Activated CD8-positive, alpha-beta memory T cell treated with anti-CD3 and anti-CD28 coated beads, Interleukin-2, amount 50 U/mL, for 24 hours (primary cell): ENCODE data around the gene PPP5C.

Experiments
- DNase-seq: peaks from one replicate; pipeline ENCODE4 v3.0.0-alpha.2; 2020; ENCODE audit errors: extremely low read depth

Gene PPP5C

DNA sequence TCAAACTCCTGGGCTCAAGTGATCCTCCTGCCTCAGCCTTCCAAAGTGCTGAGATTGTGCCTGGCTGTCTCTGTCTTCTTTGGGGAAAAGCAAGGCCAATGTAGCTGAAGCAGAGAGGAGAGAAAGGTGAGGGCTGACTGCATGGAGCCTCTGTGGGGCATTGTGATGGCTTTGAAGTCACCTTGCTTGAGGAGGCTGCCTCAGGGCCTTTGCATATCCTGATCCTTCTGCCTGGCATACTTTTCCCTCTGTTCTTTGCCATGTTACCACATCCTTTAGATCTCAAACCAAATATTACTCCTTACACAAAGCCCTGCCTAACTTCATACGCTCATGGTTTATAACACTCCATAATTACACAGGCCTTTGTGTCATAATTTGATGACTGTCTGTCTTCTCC lies 9.4 kb upstream of the PPP5C start:
- no peak for DNase-seq

GRCh38 chr19:46339446-46339845 lies 7.4 kb upstream of the PPP5C start:
- no peak for DNase-seq

- DNase-seq: no peak
These were observed 6.7 kb upstream of the PPP5C start for GRCh38 chr19:46340051-46340659.

DNA sequence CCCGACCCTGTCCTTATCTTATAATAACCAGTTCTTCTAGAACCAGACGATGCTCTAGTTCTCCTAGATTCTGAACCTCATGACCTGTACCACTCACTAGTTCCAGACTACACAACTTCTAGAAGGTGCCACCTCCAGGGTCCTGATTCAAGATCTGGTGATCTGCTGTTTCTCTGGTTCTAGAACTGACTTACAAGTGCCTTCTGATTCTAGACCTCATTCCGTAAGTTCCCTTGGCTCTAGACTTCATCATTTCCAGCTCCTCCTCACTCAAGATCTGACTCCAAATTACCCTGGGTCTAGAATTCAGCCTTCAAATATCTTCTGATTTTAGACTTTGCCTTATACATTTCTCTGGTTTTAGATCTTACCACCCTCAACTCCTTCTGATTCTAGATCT lies 5.0 kb upstream of the PPP5C start:
- no peak for DNase-seq

DNA sequence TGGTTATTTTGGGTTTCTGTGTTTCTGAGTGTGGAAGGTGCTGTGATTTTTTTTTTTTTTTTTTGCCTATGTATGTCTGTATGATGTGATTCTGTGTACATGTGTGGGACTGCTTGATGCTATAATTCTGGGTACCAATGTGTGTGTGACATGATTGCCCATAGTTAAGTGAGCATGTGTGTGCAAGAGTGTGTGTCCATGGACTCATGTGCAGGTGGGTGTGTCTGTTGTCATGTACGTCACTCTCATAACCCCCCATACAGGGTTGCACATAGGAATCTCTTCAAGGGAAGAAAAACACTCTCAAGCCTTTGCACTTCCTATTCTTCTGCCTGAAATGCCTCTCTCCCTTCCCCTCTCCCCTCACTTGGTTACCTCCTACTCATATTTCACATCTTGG lies 2.5 kb upstream of the PPP5C start:
- no peak for DNase-seq

- DNase-seq: no peak
These were observed 1.7 kb upstream of the PPP5C start for GRCh38 chr19:46345157-46345556.

DNA sequence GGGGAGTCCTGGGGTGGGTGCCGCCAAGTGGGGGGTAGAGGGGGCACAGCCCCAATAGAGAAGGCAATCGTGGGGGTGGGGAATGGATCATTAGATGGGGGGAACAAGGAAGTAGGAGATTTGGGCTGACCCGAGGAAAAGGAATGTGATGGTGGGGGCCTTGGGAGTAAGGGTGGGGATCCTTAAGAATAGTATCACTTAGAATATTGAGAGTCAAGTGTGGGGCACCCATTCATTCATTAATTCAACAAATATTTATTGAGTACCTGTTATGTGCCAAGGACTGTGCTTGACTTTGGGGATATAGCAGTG lies 641 bp downstream of the PPP5C start:
- DNase-seq: no peak

GRCh38 chr19:46347985-46348384 lies 1.1 kb downstream of the PPP5C start:
- no peak for DNase-seq

DNA sequence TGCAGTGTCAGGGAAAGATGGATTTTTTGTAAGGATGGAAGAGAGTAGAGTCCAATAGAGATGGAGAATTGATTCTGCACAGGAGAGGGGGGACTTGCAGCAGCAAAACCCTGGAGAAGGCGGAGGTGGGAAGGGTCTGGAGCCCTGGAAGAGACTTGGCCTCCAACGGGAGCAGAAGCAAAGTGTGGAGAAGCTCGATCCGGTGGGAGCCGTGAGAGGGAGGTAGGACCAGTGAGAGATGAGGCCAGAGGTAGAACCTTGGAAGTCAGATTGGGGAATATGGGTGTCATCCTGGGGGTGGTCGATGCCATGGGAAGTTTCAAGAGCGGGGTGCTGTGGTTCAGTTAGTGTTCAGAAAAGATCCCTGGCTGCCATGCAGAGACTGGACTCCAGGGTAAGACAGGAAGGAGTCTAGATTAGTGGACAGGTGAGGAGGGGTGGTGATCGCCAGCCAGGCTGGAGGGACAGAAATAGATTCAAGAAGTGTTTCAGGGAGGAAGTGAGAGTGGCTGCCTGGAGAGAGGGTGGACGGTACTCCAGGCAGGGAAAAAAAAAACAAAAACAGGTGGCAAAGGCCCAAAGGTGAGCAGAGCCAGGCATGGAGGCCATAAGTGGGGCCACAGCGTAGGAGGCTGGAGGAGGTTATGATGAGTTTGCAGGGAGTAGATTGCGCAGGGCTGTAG lies 2.6 kb downstream of the PPP5C start:
- no peak for DNase-seq

DNA sequence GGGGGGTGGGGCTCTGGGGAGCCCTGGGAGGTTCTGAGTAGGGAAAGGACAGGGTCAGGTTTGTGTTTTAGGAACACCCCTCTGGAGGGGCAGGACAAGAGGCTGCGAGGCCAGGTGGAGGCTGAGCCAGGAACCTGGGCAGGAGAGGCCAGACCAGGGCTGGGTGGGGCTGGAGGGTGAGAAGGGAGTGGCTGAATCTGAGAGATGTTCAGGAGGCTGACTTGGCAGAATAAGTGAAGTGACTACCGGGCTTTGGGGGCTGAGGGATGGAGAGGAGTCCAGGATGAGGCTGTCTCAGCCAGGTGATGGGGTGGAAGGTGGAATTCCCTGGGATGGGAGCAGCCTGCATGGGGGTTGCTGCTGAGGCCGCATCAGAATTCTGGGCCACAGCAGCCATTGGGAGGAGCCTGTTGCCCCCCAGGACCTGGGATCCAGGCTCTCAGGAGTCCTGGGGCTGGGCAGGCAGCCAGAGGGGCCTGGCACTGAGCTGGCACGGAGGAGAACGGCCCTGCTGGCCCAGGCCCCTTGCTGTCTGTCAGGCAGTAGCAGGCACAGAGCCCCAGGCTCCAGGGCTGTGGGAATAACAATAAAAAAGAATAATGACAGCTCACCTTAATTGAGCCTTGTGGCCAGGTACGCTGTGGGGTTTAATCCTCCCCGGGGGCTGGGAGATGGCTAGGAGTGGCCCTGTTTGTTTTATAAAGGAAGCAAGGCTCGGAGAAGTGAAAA lies 3.3 kb downstream of the PPP5C start:
- no peak for DNase-seq

GRCh38 chr19:46350758-46351159 lies 3.9 kb downstream of the PPP5C start:
- no peak for DNase-seq

DNA sequence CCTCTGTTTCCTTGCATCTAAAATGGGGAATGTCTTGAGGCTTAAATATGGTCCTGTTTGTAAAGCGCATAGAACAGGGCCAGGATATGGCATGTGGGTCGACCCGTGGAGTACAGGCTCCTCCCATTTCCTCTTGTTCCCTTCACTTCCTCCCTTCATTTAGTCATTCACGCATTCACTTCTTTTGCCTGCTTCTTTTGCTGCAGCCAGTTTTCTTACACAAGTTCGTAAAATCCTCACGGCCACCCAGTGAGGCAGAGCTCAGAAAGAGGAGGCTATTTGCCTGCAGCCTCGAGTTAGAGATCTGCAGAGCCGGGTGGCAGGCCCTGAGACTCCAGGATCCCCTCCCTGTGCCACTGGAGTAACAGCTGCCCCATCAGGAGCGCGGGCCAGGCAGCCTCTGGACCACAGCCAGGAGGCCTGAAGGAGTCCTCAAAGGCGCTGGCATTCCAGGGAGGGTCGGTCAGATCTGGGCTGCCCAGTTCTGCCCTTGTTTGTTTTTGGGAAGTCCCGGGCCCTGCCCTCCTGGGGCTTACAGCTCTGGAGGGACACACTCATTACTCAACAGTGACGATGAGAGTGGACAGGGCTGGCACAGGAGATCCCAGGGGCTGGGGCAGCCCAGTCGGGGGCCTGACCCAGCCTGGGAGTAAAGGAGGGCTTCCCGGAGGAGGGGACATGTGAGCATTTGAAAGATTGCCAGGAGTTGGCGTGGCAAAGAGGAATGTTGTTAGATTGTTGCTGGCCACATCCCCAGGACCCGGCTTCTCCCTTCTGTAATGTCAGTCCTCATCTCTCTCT lies 4.6 kb downstream of the PPP5C start:
- DNase-seq: no peak

DNA sequence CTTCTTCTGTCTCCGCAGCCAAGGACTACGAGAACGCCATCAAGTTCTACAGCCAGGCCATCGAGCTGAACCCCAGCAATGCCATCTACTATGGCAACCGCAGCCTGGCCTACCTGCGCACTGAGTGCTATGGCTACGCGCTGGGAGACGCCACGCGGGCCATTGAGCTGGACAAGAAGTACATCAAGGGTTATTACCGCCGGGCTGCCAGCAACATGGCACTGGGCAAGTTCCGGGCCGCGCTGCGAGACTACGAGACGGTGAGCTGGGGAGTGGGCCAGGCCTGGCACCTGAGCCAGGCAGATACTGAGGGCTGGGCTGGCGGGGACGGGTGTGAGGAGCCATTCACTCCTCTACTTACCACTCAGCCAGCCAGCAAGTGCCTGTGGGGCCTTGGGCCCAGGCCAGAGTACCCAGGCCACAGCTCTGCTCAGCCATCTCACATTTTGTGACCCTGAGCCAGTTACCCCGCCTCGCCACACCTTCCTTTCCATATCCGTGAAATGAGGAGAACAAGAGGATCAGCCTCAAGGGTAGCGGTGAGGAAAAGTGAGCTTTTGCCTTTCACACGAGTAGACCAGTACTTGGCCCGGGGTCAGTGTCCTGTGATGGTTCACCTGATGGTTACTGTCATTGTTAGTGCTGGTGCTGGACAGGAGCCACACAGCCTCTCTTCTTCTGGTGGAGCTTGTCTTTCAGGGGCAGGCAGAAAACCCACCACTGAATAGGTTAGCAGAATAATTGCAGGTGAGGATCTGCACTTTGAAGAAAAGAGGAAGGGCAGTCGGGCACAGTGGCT lies 7.0 kb downstream of the PPP5C start:
- no peak for DNase-seq

DNA sequence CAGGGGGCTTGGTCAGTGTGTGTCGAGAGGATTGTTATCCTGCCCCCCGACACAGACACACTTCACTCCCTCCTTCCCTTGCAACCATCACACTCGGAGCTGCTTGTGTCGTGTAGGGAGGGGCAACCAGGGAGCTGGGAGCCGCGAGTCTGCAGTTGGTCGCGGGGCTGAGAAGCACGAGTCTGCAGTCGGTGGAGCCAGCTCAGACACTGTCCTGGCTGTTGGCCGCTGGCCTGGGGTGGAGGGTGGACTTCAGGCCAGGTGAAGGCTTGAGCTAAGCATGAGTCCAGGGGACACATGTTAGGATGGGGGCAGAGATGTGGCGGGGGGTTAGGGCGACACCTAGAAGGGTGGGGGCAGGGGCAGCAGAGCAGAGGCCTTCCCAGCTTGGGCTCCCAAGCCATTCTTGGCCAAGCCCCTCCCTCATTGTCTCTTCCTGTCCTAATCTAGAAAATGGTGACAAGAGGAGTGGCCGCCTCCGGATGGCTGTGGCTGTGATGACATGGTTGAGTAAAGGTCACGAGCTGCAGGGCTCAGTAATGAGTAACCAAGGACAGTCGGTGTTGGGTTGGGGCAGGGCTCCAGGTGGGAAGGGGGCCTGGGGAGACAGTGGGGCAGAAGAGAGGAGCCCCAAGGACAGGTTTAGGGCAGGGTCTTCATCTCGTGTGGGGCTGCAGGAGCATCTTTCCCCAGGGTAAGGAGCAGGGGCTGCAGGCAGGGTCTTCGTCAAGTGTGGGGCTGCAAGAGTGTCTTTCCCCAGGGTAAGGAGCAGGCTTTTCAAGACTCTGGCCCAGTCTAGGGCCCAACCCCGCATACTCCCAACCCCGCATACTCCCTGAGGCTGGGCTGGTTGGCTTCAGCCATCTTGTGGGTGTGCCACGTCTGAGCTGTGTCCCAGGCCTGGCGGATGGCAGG lies 8.6 kb downstream of the PPP5C start:
- DNase-seq: no peak

- no peak for DNase-seq
These were observed 9.5 kb downstream of the PPP5C start for GRCh38 chr19:46356149-46357055.

- DNase-seq: no peak
These were observed 11.1 kb downstream of the PPP5C start for GRCh38 chr19:46357846-46358583.

- no peak for DNase-seq
These were observed 15.0 kb downstream of the PPP5C start for GRCh38 chr19:46361915-46362314.

DNA sequence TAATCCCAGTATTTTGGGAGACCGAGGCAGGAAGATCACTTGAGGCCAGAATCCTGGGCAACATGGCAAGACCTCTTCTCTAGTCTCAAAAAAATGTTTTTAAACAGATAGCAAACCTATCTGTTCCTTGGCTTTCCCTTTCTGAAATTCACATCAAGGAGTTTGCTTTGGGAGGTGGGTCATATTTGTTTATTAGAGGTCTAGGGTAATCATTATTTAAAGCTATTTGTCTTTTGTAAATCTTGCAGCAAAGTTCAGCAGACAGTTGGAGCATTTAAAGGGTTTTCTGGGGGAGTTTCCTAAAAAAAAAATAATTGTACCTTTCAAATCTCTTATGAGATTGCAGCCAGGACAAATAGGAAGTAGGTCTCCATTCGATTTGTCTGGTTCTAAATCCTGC lies 17.5 kb downstream of the PPP5C start:
- no peak for DNase-seq

DNA sequence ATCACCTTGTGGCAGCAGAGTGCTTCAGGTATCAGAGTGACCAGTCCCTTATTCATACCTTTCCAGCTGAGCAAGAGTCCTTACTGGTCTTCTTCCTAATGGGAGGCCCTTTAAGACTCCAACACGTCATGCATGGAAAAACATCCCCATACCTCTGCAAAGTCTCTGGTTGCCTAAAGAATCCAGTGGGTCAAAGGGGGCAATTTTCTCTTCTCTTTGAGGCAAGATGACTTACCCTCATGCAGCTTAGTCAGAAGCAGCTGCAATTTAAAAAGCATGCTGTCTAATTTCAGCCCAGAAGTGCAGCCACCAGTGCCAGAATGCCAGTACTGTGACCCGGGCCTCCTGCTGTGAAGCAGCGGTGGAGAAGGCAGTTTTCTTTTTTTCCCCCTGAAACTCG lies 18.7 kb downstream of the PPP5C start:
- DNase-seq: no peak
